Measurements from ENCODE around the gene FGF9.

The FGF9 gene

DNA sequence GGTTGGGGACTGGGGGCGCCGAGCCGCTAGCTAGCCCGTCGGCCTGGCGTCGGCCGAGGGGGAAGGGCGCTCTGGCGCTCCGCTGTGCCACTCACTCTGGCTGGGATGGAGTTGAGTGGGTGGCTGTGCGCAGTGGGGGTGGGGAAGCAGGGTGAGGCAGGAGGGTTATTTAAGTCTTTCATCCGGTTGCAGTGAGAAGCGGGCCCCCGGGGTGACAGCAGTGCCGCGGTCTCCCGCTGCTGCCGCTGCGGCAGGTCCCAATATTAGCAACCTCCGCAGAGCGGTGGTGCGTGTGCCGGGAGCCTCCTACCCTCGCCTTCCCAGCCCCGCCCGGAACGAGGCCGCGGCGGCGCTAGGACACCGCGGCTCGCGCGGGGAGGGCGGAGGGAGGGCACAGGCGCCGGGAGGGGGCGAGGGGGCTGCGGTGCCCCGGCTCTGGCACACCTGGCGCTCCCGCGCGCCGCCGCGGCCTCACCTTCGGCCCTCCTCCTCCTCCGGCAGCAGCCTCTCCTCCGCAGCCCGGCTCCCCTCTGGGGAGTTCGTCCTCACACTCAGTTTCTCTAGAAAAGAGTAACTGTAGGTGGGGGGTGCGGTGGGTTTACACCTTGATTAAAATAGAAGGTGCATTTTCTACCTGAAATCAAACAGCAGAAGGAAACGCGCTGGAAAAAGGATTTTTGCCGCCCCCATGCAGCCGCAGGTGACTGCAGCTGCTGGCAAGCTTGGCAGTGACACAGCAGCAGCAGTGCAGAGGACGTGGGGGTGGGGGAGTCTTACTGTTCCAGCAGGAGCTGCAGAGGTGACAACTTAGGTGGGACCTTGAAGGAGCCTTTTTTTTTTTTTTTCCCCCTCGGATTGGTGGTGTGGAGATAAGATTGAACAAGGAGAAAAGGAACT, 4.5 kb downstream of the FGF9 start:
- FAIRE-seq, result no peak

DNA sequence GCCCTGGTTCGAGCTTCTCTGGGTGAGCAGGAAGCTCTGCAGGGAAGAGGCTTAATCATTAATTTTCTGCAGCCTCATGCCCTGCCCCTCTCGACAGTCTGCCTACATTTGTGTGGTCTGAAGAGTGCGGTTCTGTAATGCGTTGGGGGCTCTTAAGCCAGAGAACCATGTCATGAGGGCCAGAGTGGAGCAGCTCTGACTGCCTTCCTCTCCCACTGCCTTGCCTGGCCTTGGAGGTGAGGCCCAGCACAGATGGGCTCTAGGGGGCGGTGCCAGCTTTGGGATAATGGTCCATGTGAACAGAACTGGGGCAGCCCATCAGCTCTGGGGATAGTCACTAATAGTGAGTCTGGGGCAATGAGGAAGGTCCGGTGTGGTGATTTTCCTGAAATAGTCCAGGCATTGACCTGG, 5.7 kb downstream of the FGF9 start:
- FAIRE-seq, result no peak

- FAIRE-seq, result no peak
Observed at GRCh38 chr13:21677075-21677623, 6.3 kb downstream of the FGF9 start.

GRCh38 chr13:21683034-21683733, 12.3 kb downstream of the FGF9 start:
- FAIRE-seq, result no peak

GRCh38 chr13:21684576-21684975, 13.7 kb downstream of the FGF9 start:
- no peak for FAIRE-seq

DNA sequence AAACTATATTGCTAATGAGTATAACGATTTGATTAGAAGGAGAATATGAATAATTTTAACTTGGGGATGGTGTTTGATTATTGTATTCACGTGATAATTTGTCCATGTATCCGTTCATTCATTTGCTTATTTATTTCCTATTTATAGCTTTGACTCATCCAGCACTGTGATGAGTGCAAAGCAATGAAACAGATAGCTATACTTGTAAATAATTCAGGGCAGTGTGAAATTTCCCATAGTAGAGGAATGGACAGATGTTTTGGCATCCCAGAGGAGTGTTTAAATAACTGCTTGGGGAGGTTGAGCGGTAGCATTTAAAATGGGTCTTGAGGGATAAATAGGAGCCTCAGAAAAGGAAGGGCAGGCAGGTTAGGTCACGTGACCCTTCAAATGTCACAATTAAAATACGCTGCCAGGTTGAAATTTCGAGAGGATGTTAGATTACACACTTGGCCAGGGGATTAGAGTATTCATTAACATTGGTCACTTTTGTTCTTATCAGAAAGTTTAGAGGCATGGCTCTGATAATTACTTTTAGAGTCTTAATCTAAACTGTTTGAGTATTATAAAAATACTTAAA, 14.7 kb downstream of the FGF9 start:
- no peak for FAIRE-seq

DNA sequence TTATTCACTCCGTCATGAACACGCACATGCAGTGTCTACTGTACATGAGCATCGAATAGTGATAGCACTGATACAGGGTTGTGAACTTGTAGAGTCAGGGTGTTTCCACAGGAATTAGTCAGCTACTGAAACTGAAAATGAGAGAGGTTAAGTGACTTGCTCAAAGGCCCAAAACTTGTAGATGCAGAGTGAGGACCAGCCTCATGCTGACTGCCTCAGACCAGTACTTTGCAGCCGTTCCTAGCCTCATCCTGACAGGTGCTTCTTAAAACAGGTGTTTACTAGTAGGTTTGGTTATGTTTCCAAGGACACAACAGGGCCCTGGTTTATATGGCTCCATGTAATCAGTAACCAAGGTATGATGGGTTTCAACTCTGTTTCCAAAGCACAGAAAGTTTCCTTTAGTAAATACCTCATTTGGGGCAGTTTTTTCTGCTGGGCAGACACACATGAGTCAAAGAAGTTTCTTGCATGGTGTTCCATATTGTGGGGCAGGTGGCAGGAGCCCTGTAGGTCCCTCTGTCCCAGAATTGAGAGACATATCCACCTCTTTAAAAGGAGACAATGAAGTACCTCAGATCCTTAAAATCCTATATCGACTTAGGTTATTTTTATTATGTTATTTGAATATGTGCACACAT, 16.0 kb downstream of the FGF9 start:
- FAIRE-seq, result no peak

GRCh38 chr13:21688056-21688455, 17.2 kb downstream of the FGF9 start:
- FAIRE-seq, result no peak

GRCh38 chr13:21689097-21689496, 18.2 kb downstream of the FGF9 start:
- no peak for FAIRE-seq

- FAIRE-seq, result no peak
Observed at GRCh38 chr13:21690955-21691354, 20.1 kb downstream of the FGF9 start.

- no peak for FAIRE-seq
Observed at GRCh38 chr13:21691500-21691899, 20.6 kb downstream of the FGF9 start.

DNA sequence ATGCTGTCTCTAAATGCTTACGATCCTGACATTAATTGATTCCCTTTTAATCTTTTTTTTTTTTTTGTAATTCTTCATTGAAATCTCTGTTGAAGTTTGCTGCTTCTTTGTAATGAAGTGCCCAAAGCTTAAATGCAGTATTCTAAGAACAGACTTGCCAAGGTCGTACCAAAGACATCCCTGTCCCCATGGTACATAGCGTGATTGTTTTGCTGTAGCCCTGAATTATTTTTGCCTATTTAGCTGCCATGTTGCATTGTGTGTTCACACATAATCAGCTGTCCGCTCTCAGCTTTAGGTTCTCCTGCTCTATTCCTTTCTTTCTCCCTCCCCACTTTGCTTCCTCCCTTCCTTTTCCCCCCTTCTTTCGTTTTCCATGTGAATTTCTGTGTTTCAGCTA, 21.1 kb downstream of the FGF9 start:
- no peak for FAIRE-seq

- no peak for FAIRE-seq
Observed at GRCh38 chr13:21694831-21695230, 24.0 kb downstream of the FGF9 start.

- FAIRE-seq, result no peak
Observed at GRCh38 chr13:21695546-21695945, 24.7 kb downstream of the FGF9 start.

GRCh38 chr13:21696865-21697448, 26.1 kb downstream of the FGF9 start:
- FAIRE-seq, result no peak

DNA sequence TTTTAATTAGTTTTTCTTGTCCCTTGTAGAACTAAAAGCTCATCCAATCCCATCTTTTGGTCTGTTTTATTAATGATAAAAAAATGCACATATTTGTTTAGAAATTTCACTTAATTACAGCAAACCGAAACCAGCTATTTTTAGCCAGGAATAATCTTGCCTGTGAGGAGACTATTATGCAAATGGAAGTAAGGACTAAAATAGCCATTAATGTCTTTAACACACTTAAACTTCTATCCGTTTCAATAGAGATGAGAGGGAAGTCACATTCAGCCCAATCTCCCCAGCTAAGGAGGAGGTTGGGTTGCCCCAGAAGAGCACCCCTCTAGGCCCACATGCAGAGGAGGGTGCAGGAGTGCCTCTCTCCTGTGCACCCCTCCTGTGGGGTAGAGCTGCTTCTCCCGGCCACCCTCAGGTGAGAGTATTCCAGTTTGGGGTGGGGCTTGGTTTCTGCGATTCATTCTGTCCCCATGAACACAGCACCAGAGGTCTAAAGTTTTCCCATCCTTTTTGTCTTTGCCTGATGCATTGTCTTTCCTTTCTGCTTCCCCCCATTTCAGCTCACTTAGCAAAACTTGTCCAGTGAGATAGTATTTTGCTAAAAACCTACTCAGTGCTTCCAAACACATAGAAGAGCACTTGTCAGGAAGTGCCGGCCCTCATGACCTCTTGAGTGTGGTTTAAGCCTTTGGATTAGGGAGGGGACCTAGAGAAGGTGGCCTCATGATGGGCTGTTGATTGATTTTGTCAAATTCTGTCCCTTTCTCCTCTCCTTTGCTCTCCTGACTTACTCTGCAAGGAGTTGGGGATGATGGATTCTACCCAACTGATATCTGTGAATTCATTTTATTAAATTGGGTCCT, 28.2 kb downstream of the FGF9 start:
- FAIRE-seq, result no peak

- FAIRE-seq, result no peak
Observed at GRCh38 chr13:21701460-21701859, 30.6 kb downstream of the FGF9 start.

- FAIRE-seq, result no peak
Observed at GRCh38 chr13:21703846-21704245, 33.0 kb downstream of the FGF9 start.

DNA sequence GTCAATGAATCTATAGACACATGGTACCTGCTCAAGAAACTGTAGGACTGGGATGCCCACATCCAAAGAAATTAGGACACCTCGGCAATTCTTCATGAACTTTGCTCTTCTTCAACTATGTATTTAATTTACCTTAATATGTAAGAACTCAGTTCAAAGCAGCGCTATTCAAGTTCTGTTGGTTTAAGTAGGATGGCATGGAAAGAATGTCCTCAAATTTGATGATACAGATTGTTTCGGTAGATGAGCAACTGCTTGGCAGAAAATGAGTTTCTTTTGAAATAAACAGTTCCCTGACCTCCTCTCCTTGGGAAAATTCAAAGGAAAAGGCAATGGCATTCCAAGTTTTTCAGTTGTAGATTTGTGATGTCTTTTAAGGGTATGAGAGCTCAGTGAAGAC, 36.7 kb downstream of the FGF9 start:
- FAIRE-seq, result no peak

- no peak for FAIRE-seq
Observed at GRCh38 chr13:21709697-21710096, 38.8 kb downstream of the FGF9 start.

- no peak for FAIRE-seq
Observed at GRCh38 chr13:21710163-21710562, 39.3 kb downstream of the FGF9 start.

DNA sequence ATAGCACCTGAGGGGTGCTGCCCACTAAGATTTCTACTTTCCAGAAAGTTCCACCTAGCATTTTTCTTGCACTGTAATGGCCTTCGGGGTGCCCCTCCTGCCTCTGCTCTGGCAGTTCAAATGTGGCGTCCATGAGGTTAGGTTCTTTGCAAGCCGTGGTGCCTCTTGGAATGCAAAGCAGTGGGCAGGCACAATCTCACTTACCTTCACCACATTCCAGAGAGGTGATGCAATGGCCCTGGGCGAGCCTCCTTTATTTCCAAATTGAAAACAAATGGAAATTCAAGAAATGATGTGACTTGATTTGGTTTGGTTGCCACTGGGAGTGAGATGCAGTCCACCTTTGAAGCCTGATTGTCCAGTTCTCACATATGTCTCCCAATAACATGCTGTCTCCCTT, 46.9 kb downstream of the FGF9 start:
- no peak for FAIRE-seq
